Stimulated activated CD8-positive, alpha-beta memory T cell treated with anti-CD3 and anti-CD28 coated beads, Interleukin-2, amount 100 ng/mL, for 1 hour (primary cell): ENCODE results near the gene PSKH1.

Experiments
- DNase-seq, 2 donors: peaks; one replicate each; pipeline ENCODE4 v3.0.0-alpha.2; 2020; ENCODE audit warnings: low read depth in 2 of 2

The PSKH1 gene

DNA sequence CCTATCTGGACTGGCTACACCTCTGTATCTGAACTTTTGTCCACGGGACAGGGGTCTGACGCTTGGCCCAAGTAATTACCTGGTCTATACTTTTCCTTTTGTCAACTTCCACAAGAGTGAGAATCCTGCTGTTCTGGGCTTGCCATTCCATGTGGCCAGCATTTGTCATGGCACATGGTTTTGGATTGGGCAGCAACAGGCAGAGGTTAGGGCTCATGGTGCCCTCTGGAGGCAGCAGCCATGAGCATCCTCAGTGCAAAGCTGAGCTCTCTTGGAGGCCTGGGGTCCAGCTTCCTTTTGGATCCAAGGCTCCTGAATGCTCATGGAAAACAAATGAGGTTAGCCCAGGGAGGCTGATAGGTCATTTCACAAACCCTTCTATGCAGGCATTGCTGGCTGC lies 27.7 kb upstream of the PSKH1 start:
- DNase-seq: no peak

- no peak for DNase-seq
Measured at GRCh38 chr16:67868290-67868689, 24.8 kb upstream of the PSKH1 start.

- no peak for DNase-seq
Measured at GRCh38 chr16:67869653-67870052, 23.4 kb upstream of the PSKH1 start.

DNA sequence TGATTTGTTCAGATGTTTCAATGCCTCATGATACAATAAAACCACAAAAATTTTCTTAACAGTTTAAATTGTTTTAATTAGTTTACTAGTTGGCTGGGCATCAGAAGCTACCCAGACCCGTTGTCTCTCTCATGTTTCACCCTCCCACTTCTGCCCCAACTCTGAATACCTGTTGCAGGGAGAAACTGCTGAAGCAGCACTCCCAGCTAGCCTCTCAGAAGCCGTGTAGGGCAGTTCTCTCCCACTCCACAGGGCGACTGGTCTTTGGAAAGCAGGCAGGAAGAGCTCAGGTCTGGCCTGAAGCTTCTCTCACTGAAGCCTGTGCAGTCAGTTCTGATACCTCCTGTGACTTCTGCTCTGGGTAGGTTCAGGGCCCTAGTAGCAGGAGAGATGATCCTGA lies 21.8 kb upstream of the PSKH1 start:
- DNase-seq: no peak

DNA sequence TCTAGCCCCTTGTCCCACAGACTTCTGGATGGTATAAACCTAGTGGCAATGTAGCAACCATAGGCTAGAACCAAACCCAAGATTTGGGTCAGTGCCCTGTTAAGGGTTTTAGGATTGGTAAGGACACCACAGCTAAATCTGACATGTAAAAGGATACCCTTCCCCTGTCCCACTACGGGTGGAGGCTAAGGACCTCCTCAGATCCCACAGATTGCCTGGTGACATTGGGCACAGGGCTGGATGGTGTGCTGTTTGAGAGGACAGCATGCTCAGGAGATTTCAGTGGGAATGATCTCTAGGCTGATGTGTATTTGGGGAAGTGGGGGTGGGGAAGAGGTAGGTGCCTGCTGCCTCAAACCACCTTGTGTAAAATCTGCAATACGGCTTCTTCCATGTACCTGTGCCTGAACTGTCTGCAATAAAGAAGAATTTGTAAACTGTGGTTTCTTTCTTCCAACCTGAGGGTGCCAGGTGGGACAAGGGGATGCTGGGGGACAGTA lies 20.9 kb upstream of the PSKH1 start:
- DNase-seq: no peak

- peak; percentile 77 to 79 for DNase-seq
Measured at GRCh38 chr16:67872631-67873434, 20.2 kb upstream of the PSKH1 start, which contains the start of gene EDC4. EDC4 (plus strand) TSS chr16:67873052; CDS start chr16:67873262, 210 bp downstream.

- DNase-seq: no peak
Measured at GRCh38 chr16:67873435-67874370, 19.4 kb upstream of the PSKH1 start.

- DNase-seq: no peak
Measured at GRCh38 chr16:67874372-67874771, 18.7 kb upstream of the PSKH1 start.

DNA sequence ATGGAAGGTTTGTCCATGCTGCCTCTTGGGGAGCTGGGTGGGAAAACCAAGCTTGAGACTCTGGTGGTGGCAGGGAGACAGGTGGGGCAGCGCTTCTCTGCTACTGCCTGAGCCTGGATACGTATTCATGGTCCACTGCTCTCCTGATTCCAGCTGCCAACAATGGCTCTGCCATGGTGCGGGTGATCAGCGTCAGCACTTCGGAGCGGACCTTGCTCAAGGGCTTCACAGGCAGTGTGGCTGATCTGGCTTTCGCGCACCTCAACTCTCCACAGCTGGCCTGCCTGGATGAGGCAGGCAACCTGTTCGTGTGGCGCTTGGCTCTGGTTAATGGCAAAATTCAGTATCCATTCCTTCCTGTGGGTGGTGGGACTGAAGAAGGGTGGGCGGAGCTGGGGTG lies 16.0 kb upstream of the PSKH1 start:
- no peak for DNase-seq

GRCh38 chr16:67878232-67878631 lies 14.8 kb upstream of the PSKH1 start:
- no peak for DNase-seq

DNA sequence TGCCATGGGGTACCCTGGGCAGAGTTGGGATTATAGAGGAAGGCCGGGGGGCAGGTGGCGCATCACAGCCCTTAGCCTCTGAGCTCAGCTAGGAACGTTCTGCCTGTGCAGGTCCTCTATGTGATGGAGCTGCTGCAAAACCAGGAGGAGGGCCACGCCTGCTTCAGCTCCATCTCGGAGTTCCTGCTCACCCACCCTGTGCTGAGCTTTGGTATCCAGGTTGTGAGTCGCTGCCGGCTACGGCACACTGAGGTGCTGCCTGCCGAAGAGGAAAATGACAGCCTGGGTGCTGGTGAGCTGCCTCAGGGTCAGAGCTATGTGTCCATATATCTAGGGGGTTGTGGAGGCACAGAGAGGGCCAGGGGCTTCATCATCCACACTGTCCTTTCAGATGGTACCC lies 14.2 kb upstream of the PSKH1 start:
- no peak for DNase-seq

DNA sequence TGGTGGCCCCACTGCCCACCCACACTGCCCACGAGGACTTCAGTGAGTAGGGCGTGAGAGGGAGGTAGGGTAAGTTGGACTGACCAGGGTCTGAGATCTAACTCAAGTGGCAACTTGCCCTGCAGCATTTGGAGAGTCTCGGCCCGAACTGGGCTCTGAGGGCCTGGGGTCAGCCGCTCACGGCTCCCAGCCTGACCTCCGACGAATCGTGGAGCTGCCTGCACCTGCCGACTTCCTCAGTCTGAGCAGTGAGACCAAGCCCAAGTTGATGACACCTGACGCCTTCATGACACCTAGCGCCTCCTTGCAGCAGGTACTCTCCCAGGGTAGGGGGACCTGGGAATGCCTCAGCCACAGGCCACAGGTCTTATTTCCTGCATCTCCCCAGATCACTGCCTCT lies 13.6 kb upstream of the PSKH1 start:
- no peak for DNase-seq

DNA sequence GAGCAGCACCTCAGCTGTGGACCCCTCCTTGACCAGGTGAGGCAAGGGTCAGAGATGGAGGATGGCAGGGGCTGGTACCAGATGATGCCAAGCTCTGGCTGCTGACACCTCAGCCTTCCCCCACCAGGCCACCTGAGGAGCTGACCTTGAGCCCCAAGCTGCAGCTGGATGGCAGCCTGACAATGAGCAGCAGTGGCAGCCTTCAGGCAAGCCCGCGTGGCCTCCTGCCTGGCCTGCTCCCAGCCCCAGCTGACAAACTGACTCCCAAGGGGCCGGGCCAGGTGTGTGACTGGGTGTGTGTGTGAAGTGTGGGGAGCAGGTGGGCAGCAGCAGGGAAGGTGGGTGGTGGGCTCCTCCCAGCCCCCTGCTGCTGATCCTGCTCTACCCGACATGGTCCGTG lies 13.1 kb upstream of the PSKH1 start:
- DNase-seq: no peak

DNA sequence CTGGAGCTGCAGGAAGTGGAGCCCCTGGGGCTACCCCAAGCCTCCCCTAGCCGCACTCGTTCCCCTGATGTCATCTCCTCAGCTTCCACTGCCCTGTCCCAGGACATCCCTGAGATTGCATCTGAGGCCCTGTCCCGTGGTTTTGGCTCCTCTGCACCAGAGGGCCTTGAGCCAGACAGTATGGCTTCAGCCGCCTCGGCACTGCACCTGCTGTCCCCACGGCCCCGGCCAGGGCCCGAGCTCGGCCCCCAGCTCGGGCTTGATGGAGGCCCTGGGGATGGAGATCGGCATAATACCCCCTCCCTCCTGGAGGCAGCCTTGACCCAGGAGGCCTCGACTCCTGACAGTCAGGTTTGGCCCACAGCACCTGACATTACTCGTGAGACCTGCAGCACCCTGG lies 12.5 kb upstream of the PSKH1 start:
- no peak for DNase-seq

DNA sequence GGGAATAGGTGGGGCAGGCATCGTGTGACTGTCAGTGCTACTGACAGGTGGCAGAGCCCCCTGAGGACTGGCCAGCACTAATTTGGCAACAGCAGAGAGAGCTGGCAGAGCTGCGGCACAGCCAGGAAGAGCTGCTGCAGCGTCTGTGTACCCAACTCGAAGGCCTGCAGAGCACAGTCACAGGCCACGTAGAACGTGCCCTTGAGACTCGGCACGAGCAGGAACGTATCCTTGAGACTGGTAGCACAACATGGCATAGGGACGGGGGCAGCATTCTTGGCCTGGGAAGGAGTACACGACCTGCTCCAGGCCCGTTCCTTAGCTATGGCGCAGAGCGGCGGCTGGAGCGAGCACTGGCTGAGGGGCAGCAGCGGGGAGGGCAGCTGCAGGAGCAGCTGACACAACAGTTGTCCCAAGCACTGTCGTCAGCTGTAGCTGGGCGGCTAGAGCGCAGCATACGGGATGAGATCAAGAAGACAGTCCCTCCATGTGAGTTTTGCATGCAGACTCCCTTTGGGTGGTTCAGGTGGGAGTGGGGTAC lies 11.4 kb upstream of the PSKH1 start:
- DNase-seq: no peak

- DNase-seq: no peak
Measured at GRCh38 chr16:67882374-67883145, 10.5 kb upstream of the PSKH1 start.

DNA sequence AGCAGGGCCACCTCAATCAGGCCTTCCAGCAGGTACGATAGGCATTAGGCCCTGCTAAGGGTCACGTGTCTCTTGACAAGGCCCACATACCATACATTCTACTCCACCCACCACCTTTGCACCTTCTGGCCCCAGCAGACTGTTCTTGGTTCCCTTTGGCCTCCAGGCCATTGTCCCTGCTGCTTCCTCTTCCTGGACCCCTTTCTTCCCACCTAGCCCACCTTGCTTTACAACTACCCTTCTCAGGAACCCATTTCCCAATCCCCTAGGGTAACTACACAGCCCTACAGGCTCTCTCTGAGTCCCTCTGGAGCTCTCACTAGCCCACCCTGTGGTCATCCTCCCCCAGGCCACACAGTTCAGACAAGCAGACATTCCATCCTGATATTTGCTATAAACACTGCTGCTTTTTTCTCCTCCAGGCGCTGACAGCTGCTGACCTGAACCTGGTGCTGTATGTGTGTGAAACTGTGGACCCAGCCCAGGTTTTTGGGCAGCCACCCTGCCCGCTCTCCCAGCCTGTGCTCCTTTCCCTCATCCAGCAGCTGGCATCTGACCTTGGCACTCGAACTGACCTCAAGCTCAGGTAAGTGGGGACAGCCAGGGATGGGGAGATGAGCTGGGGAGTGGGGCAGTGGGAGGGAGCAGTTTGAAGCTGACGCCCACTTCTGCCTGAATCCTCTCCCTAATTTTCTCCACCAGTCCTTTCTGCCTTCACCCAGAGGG lies 9.7 kb upstream of the PSKH1 start:
- no peak for DNase-seq

DNA sequence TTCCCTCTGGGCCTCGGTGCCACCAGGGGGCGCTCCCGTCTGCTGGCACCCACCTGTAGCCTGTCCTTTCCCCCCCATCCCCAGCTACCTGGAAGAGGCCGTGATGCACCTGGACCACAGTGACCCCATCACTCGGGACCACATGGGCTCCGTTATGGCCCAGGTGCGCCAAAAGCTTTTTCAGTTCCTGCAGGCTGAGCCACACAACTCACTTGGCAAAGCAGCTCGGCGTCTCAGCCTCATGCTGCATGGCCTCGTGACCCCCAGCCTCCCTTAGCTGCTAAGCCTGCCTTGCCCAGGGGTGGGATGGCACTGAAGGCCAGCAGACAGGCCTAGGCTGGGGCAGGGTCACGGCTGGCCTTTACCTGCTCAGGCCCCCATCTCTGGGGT lies 9.2 kb upstream of the PSKH1 start:
- DNase-seq: peak; percentile 48 to 63

DNA sequence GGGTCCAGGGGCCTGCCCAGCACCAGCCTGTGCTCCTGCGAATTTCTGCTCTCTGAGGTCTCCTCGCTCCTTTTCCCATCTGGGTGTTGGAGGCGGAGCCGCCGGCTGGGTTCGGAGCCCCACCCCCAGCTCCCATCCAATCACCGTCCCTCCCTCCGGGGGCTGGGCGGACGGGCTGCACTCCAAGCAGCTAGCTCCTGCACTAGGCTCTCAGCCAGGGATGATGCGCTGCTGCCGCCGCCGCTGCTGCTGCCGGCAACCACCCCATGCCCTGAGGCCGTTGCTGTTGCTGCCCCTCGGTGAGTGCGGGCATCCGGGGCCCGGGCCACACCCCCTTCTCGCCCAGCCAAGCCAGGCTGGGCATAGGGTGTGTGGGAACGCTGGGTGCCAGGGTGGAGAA lies 8.4 kb upstream of the PSKH1 start, which contains the start of gene NRN1L:
NRN1L (plus strand) TSS at position 202 of the 400 bp plus-strand sequence; CDS start at position 221, 19 bp downstream.
- DNase-seq: no peak

GRCh38 chr16:67885545-67885944 lies 7.5 kb upstream of the PSKH1 start:
- no peak for DNase-seq

DNA sequence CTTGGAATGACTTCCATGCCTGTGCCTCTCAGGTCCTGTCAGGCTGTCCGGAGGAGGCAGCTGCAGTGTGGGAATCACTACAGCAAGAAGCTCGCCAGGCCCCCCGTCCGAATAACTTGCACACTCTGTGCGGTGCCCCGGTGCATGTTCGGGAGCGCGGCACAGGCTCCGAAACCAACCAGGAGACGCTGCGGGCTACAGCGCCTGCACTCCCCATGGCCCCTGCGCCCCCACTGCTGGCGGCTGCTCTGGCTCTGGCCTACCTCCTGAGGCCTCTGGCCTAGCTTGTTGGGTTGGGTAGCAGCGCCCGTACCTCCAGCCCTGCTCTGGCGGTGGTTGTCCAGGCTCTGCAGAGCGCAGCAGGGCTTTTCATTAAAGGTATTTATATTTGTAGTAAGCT lies 7.1 kb upstream of the PSKH1 start:
- DNase-seq: no peak
